GM12873 (cell line): Measurements from ENCODE around the gene PEX14.

Experiments
- CTCF ChIP-seq: IDR thresholded peaks from 2 replicates; pipeline ENCODE4 v1.5.1; 2012; ENCODE audit warnings: low read depth, mild to moderate bottlenecking, moderate library complexity, low read length, control low read depth; ENCODE audit not compliant: insufficient read depth; ENCODE audit errors: missing control alignments

The PEX14 gene

GRCh38 chr1:10473145-10473765, 1.5 kb upstream of the PEX14 start:
- no peak for TF ChIP-seq CTCF

GRCh38 chr1:10475510-10475909, 760 bp downstream of the PEX14 start:
- no peak for TF ChIP-seq CTCF

- TF ChIP-seq CTCF, result no peak
These were observed 4.5 kb downstream of the PEX14 start for GRCh38 chr1:10479296-10479695.

GRCh38 chr1:10480614-10481013, 5.9 kb downstream of the PEX14 start:
- no peak for TF ChIP-seq CTCF

GRCh38 chr1:10484521-10484920, 9.8 kb downstream of the PEX14 start:
- no peak for TF ChIP-seq CTCF

- no peak for TF ChIP-seq CTCF
These were observed 14.7 kb downstream of the PEX14 start for GRCh38 chr1:10489291-10490055.

- TF ChIP-seq CTCF, result no peak
These were observed 15.7 kb downstream of the PEX14 start for GRCh38 chr1:10490286-10490970.
